Breast epithelium (tissue), 4 donors: ENCODE results near the gene MPP4. TPM values are rescaled to one million over a fixed set of nuclear protein-coding genes. Genes with fewer than 3 reads are reported as not detected.
A peak's percentile ranks its signal among the peaks of the same experiment; 100 is the strongest.

ENCODE experiments used
- DNase-seq, 2 donors: peaks; one replicate each; pipeline ENCODE4 v3.0.0-alpha.2; 2019; ENCODE audit warnings: low spot score in 2 of 2
- H3K27ac ChIP-seq, 2 donors: fragments of 200-600 bp; sonication (generic) in 1 of 2; one replicate each; pipeline ENCODE4 v1.5.1; 2016 to 2019; ENCODE audit warnings: mild to moderate bottlenecking in 1 of 2
- H3K27me3 ChIP-seq, 2 donors: fragments of 200-600 bp; sonication (generic) in 1 of 2; one replicate each; pipeline versions ENCODE4 v1.5.1 to v1.6.0; 2017 to 2019; ENCODE audit warnings: control low read depth in 1 of 2, mild to moderate bottlenecking in 1 of 2
- H3K36me3 ChIP-seq: fragments of 200-600 bp; one replicate; pipeline ENCODE4 v1.5.1; 2019
- H3K4me1 ChIP-seq, 2 donors: fragments of 200-600 bp; sonication (generic); one replicate each; pipeline ENCODE4 v1.5.1; 2016 to 2019; ENCODE audit warnings: control low read depth in 1 of 2
- H3K4me3 ChIP-seq, 3 donors: fragments of 200-600 bp; sonication (generic); 1 replicate in 2 of 3; 2 replicates in 1 of 3; pipeline ENCODE4 v1.5.1; 2016 to 2019; ENCODE audit warnings: mild to moderate bottlenecking in 3 of 3, moderate library complexity in 2 of 3
- H3K9me3 ChIP-seq, 2 donors: fragments of 200-600 bp; sonication (generic) in 1 of 2; one replicate each; pipeline ENCODE4 v1.5.1; 2016 to 2019; ENCODE audit warnings: control low read depth in 1 of 2
- POLR2A ChIP-seq: fragments of 450-650 bp; IDR thresholded peaks from one replicate; pipeline ENCODE4 v1.6.1; 2016; ENCODE audit warnings: antibody characterized with exemption, mild to moderate bottlenecking, moderate library complexity
- POLR2AphosphoS5 ChIP-seq, 3 donors: sonication (generic); formaldehyde crosslinking; IDR thresholded peaks; one replicate each; pipeline ENCODE4 v1.6.1; 2017; ENCODE audit warnings: antibody characterized with exemption in 3 of 3
- intact Hi-C: fragments of 100-400 bp; cut with DNase I; formaldehyde crosslinking; loops from one replicate; pipeline ENCODE4 v1.15.1; 2023; ENCODE audit warnings: low total_unique reads
- total RNA-seq, 3 donors: library from RNA; depleted of rRNA; stranded (reverse); fragments of >200 nt; gene quantifications; one replicate each; pipeline ENCODE4 v1.1.0, GENCODE V29; 2016
- TF ChIP-seq, protein P1 (sequence below), 3 donors: fragments of 450-650 bp; IDR thresholded peaks; one replicate each; pipeline ENCODE4 v1.5.1; 2016 to 2017; ENCODE audit warnings: antibody characterized with exemption in 3 of 3, mild to moderate bottlenecking in 3 of 3, moderate library complexity in 3 of 3

Gene MPP4
- total RNA-seq, 3 donors from 2014 or later, result 0.16 to 0.29 TPM; not detected in 1

DNA sequence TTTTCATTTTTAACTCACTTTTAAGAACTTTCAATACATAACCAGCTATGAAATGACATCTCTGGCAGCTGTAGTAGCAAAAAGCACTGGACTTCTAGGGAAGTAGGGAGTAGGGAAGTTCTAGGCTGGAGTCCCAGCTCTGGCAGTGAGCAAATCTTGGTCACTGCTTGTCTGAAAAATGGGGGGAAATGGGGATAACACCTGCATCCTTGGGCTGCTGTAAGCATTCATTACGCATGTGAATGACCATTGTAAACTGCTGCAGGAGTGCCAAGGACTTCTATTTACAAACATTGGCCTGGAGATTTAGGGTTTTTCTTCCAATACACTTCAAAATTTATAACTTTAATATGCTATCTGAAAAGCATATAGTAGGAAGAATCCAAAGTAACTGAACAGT is 972 bp upstream of the MPP4 start:
- Histone ChIP-seq H3K27ac (peak overlapping the region; percentile 28 to 38), H3K9me3 (no peaks in the 10 kb centered on the region), H3K4me3 (no peak overlapping the region), H3K36me3 (no peaks in the 10 kb centered on the region), H3K27me3 (no peaks in the 10 kb centered on the region), H3K4me1 (no peaks in the 10 kb centered on the region)
- intact Hi-C loops, result no loop called here
- DNase-seq, result no peak
- TF ChIP-seq POLR2AphosphoS5 (IDR thresholded peaks at IDR 0.05), result no peak
- TF ChIP-seq POLR2A, result no peak
- TF ChIP-seq, protein P1, sequence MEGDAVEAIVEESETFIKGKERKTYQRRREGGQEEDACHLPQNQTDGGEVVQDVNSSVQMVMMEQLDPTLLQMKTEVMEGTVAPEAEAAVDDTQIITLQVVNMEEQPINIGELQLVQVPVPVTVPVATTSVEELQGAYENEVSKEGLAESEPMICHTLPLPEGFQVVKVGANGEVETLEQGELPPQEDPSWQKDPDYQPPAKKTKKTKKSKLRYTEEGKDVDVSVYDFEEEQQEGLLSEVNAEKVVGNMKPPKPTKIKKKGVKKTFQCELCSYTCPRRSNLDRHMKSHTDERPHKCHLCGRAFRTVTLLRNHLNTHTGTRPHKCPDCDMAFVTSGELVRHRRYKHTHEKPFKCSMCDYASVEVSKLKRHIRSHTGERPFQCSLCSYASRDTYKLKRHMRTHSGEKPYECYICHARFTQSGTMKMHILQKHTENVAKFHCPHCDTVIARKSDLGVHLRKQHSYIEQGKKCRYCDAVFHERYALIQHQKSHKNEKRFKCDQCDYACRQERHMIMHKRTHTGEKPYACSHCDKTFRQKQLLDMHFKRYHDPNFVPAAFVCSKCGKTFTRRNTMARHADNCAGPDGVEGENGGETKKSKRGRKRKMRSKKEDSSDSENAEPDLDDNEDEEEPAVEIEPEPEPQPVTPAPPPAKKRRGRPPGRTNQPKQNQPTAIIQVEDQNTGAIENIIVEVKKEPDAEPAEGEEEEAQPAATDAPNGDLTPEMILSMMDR (IDR thresholded peaks at IDR 0.05), result no peak

DNA sequence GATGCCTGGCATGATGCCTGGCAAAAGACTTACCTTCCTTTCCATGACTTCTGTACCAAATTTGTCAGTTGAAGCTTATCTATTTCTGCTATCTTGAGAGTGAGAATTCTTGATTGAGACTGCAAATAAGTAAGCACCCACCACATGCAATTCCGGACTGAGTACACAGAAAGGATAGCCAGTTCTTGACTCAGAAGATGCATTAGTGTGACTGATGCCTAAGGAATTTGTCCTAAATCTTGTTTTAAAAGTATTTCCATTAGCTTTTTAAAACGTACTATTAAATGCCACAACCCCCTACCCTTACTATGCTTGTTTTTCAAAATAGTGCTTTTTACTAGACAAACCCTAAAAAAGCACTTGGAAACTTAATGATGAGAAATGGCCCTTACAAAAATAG is 545 bp downstream of the MPP4 start:
- H3K36me3 ChIP-seq, result no peaks in the 10 kb centered on the region
- peak overlapping the region; percentile 28 to 42 for H3K27ac ChIP-seq
- no peaks in the 10 kb centered on the region for H3K4me1 ChIP-seq
- DNase-seq, result no peak
- no peak overlapping the region for H3K4me3 ChIP-seq
- H3K27me3 ChIP-seq, result no peaks in the 10 kb centered on the region
- intact Hi-C loops, result no loop called here
- TF ChIP-seq POLR2A, result no peak
- H3K9me3 ChIP-seq, result no peaks in the 10 kb centered on the region

DNA sequence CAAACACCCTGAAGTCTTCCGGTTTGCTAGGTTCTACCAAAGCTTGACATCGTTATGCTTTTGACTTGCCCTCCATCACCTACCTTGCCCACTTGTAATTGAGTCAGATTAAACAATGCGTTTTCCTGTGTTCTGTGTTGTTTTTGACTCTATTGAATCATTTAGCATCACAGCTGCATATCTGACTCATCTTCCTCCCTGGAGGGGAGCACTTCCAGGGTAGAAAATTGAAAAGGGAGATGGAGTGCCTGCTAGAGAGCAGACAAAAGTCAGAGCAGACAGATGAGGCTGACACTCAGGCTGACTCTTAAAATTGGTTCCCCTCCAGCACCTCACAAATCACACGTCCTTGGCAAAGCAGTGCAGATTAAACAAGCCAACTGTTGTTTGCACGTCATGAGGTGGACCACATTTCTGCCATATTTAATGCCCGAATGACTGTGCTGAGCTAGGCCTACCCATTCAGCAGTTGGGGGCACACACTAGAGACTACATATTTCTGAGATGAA is 2.2 kb downstream of the MPP4 start:
- H3K27me3 ChIP-seq, result no peaks in the 10 kb centered on the region
- H3K4me1 ChIP-seq, result no peaks in the 10 kb centered on the region
- H3K36me3 ChIP-seq, result no peaks in the 10 kb centered on the region
- DNase-seq, result no peak
- H3K9me3 ChIP-seq, result no peaks in the 10 kb centered on the region
- TF ChIP-seq POLR2A (no peak), POLR2AphosphoS5 (IDR thresholded peaks at IDR 0.05) (no peak)
- TF ChIP-seq, protein P1 (IDR thresholded peaks at IDR 0.05), result no peak
- intact Hi-C loops, result no loop called here
- no peak overlapping the region for H3K27ac ChIP-seq
- no peak overlapping the region for H3K4me3 ChIP-seq

DNA sequence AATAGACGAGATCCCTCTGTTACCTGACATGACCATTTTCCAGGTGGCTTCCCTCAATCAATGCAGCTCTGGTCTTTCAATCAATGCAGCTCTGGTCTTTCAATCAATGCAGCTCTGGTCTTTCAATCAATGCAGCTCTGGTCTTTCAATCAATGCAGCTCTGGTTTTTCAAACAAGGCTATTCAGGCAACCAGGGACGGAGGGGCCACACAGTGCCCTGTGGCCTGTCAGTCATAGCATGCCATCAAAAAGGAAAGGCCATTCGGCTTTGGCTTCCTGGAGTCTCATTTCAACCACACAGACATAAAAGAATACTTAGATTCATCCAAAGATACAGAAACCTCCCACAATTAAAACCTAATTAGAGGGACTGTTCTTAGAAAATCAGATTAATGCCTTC is 13.3 kb downstream of the MPP4 start:
- Histone ChIP-seq H3K4me3 (no peak overlapping the region), H3K4me1 (no peaks in the 10 kb centered on the region), H3K27me3 (no peaks in the 10 kb centered on the region), H3K36me3 (no peaks in the 10 kb centered on the region), H3K27ac (no peak overlapping the region), H3K9me3 (no peaks in the 10 kb centered on the region)
- no peak for DNase-seq
- intact Hi-C loops, result no loop called here
- TF ChIP-seq POLR2A (no peak), POLR2AphosphoS5 (IDR thresholded peaks at IDR 0.05) (no peak)
- TF ChIP-seq, protein P1 (IDR thresholded peaks at IDR 0.05), result no peak

DNA sequence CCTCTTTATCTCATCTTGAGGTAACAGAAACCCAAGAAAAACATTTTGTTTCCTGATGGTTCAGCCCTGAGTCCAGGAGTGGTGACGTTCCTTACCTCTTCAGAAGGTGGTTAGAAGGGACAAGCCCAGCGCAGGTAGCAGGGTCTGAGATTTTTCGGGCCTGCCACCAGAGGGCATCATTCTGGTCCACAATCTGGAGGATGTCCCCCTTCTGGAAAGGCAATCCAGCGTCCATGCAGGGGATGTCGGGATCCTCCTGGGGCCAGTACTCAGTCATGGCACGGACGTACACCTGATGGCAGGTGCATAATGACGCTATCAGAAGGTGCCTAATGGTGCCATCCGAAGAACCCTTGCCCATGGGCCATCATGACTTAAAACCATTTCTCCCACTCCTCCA is 17.7 kb downstream of the MPP4 start:
- no peaks in the 10 kb centered on the region for H3K9me3 ChIP-seq
- no peak overlapping the region for H3K27ac ChIP-seq
- no peak for DNase-seq
- no peaks in the 10 kb centered on the region for H3K27me3 ChIP-seq
- no peaks in the 10 kb centered on the region for H3K4me1 ChIP-seq
- H3K36me3 ChIP-seq, result no peaks in the 10 kb centered on the region
- TF ChIP-seq, protein P1 (IDR thresholded peaks at IDR 0.05), result no peak
- TF ChIP-seq POLR2AphosphoS5 (IDR thresholded peaks at IDR 0.05) (no peak), POLR2A (no peak)
- intact Hi-C loops, result no loop called here
- H3K4me3 ChIP-seq, result no peak overlapping the region

DNA sequence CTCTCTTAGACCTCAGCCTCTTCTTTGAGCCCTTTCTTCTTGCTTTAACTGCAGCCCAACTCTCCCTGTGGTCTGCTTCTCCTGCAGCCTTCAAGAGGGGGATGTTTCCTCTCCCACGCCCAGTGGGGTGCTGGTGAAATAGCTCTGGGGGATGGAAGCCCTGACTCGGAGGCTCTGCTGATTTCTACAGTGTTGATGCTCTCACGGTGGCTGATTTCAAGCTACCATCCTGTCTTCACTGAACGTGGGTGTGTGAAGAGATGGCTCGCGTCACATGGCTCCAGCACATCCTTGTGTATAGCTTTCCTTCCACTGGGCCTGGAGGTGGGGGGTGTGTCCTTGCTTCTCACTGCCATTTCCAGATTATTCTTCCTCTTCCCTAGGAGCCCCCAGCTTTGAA is 20.0 kb downstream of the MPP4 start:
- Histone ChIP-seq H3K9me3 (no peaks in the 10 kb centered on the region), H3K4me3 (no peak overlapping the region)
- no peak for TF ChIP-seq POLR2A

More for the DNA sequence above, 20.0 kb downstream of the MPP4 start:
- Histone ChIP-seq H3K27me3 (no peaks in the 10 kb centered on the region), H3K36me3 (no peaks in the 10 kb centered on the region), H3K27ac (no peak overlapping the region), H3K4me1 (no peaks in the 10 kb centered on the region)
- DNase-seq, result no peak
- intact Hi-C loops, result no loop called here
